Measurements from ENCODE around the gene DRC7. TPM values are rescaled to one million over a fixed set of nuclear protein-coding genes. Genes with fewer than 3 reads are reported as not detected.
"Not testable (repeated sequence)": the region's sequence is repeated elsewhere in the genome, so short reads cannot be mapped to it uniquely, and the experiment has no call there.

The DRC7 gene
- total RNA-seq, 1 donor from 2014 or later = not detected

GRCh38 chr16:57696240-57696639, 1.6 kb downstream of the DRC7 start:
- ATAC-seq = no peak

- ATAC-seq = no peak
These were observed 3.4 kb downstream of the DRC7 start for GRCh38 chr16:57697896-57698537.

- no peak for ATAC-seq
These were observed 4.3 kb downstream of the DRC7 start for GRCh38 chr16:57698812-57699405.

- ATAC-seq = no peak
These were observed 4.9 kb downstream of the DRC7 start for GRCh38 chr16:57699481-57699880.

- no peak for ATAC-seq
These were observed 5.3 kb downstream of the DRC7 start for GRCh38 chr16:57699899-57700298.

- ATAC-seq = no peak
These were observed 6.4 kb downstream of the DRC7 start for GRCh38 chr16:57700781-57701551.

GRCh38 chr16:57701759-57702371, 7.3 kb downstream of the DRC7 start:
- no peak for ATAC-seq

- ATAC-seq = no peak
These were observed 8.9 kb downstream of the DRC7 start for GRCh38 chr16:57703416-57704010.

- ATAC-seq = no peak
These were observed 9.7 kb downstream of the DRC7 start for GRCh38 chr16:57704011-57704904.

GRCh38 chr16:57704905-57705852, 10.6 kb downstream of the DRC7 start:
- no peak for ATAC-seq

- ATAC-seq = no peak
These were observed 12.1 kb downstream of the DRC7 start for GRCh38 chr16:57706717-57707116.

- no peak for ATAC-seq
These were observed 12.7 kb downstream of the DRC7 start for GRCh38 chr16:57707331-57707730.

- no peak for ATAC-seq
These were observed 13.6 kb downstream of the DRC7 start for GRCh38 chr16:57708168-57708567.

GRCh38 chr16:57709663-57710062, 15.1 kb downstream of the DRC7 start:
- no peak for ATAC-seq

- ATAC-seq = no peak
These were observed 16.7 kb downstream of the DRC7 start for GRCh38 chr16:57711346-57711745.

- ATAC-seq = no peak
These were observed 17.4 kb downstream of the DRC7 start for GRCh38 chr16:57711993-57712392.

- ATAC-seq = not testable (repeated sequence)
These were observed 18.0 kb downstream of the DRC7 start for GRCh38 chr16:57712569-57712968.

- no peak for ATAC-seq
These were observed 19.0 kb downstream of the DRC7 start for GRCh38 chr16:57713596-57713995.

GRCh38 chr16:57714047-57714446, 19.4 kb downstream of the DRC7 start:
- ATAC-seq = no peak

- ATAC-seq = peak; percentile 50
These were observed 25.6 kb downstream of the DRC7 start for GRCh38 chr16:57720142-57720575.
